ENCODE results near the gene DYNLT5.

The DYNLT5 gene

DNA sequence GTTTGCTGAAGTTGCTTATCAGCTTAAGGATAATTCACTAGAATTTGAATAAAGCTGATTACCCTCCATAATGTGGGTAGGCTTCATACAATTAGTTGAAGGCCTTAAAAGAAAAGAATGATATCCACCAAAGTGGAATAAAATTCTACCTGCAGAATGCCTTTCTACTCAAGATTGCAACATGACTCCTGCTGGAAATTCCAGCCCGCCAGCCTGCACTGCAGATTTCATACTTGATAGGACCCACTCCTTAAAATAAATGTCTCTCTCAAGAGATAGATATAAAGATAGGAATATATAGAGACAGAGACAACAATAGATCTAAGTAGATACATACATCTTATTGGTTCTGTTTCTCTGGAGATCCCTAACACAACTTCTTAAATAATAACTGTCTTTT, 72.5 kb downstream of the DYNLT5 start:
- H3K4me3 ChIP-seq (ENCODE audit: low read depth, low read length), result no peak overlapping the region
- no peak for DNase-seq (ENCODE audit: low read depth)
- TF ChIP-seq, protein P1, sequence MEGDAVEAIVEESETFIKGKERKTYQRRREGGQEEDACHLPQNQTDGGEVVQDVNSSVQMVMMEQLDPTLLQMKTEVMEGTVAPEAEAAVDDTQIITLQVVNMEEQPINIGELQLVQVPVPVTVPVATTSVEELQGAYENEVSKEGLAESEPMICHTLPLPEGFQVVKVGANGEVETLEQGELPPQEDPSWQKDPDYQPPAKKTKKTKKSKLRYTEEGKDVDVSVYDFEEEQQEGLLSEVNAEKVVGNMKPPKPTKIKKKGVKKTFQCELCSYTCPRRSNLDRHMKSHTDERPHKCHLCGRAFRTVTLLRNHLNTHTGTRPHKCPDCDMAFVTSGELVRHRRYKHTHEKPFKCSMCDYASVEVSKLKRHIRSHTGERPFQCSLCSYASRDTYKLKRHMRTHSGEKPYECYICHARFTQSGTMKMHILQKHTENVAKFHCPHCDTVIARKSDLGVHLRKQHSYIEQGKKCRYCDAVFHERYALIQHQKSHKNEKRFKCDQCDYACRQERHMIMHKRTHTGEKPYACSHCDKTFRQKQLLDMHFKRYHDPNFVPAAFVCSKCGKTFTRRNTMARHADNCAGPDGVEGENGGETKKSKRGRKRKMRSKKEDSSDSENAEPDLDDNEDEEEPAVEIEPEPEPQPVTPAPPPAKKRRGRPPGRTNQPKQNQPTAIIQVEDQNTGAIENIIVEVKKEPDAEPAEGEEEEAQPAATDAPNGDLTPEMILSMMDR (IDR thresholded peaks at IDR 0.05; ENCODE audit: low read depth, low read length), result no peak
- TF ChIP-seq POLR2A (IDR thresholded peaks at IDR 0.05; ENCODE audit: extremely low read depth, insufficient read length), result no peak
- TF ChIP-seq MYC (IDR thresholded peaks at IDR 0.05; ENCODE audit: low read depth, low read length), result no peak
- TF ChIP-seq, protein P2, sequence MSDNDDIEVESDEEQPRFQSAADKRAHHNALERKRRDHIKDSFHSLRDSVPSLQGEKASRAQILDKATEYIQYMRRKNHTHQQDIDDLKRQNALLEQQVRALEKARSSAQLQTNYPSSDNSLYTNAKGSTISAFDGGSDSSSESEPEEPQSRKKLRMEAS (IDR thresholded peaks at IDR 0.05; ENCODE audit: low read depth, low read length), result no peak
